ENCODE measurements around the gene GABRE.
"Not testable (repeated sequence)": the region's sequence is repeated elsewhere in the genome, so short reads cannot be mapped to it uniquely, and the experiment has no call there.

GABRE gene

DNA sequence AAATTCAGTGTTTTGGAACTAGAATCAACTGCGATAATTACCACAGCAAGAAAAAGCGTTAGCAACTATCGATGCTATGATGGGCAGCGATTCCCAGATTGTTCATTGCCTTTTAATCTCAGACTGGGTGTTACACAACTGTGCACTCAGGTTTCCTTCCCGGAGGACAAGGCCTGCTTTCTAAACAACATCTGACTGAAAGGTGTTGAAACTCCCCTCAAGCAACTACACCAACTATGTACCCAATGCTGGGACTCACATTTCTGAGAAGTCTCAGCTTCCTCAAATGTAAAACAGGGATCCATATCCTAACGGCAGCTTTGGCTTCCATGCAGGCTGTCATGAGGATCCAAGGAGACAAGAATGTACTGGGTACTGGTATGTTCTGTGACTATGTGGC lies 8.2 kb downstream of the GABRE start:
- no peak for DNase-seq (ENCODE audit: low read depth in 2 of 2)

- no peak for DNase-seq (ENCODE audit: low read depth in 2 of 2)
Measured at GRCh38 chrX:151962034-151962433, 12.4 kb downstream of the GABRE start.

- DNase-seq (ENCODE audit: low read depth in 2 of 2): no peak
Measured at GRCh38 chrX:151958101-151958500, 16.4 kb downstream of the GABRE start.

- DNase-seq (ENCODE audit: low read depth in 2 of 2): no peak
Measured at GRCh38 chrX:151954730-151955129, 19.7 kb downstream of the GABRE start.

GRCh38 chrX:151938172-151938571 lies 36.3 kb downstream of the GABRE start:
- DNase-seq (ENCODE audit: low read depth in 2 of 2): no peak

- no peak for DNase-seq (ENCODE audit: low read depth in 2 of 2)
Measured at GRCh38 chrX:151935358-151935757, 39.1 kb downstream of the GABRE start.

DNA sequence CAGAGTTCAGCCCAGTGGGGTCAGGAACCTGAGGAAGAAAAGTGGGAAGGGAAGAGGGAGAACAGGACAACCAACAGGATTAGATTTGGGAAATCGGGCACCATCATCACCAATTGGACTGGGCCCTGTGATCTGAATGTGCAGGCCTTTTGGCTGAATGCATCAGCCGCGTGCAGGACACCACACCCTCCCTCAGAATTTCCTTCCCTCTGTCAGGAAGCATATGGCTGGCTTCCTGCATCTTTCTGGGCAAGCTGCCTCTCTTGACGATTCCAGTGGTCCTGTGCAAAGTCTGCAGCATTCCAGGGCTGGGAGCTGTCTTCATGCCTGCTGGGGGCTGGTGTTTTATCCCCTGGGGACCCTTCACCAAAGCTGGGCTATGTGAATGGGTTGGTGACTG lies 45.4 kb downstream of the GABRE start:
- DNase-seq (ENCODE audit: low read depth in 2 of 2): no peak

DNA sequence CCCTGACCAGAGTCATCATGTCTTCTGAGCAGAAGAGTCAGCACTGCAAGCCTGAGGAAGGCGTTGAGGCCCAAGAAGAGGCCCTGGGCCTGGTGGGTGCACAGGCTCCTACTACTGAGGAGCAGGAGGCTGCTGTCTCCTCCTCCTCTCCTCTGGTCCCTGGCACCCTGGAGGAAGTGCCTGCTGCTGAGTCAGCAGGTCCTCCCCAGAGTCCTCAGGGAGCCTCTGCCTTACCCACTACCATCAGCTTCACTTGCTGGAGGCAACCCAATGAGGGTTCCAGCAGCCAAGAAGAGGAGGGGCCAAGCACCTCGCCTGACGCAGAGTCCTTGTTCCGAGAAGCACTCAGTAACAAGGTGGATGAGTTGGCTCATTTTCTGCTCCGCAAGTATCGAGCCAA lies 50.8 kb downstream of the GABRE start:
- no peak for DNase-seq (ENCODE audit: low read depth in 2 of 2)

DNA sequence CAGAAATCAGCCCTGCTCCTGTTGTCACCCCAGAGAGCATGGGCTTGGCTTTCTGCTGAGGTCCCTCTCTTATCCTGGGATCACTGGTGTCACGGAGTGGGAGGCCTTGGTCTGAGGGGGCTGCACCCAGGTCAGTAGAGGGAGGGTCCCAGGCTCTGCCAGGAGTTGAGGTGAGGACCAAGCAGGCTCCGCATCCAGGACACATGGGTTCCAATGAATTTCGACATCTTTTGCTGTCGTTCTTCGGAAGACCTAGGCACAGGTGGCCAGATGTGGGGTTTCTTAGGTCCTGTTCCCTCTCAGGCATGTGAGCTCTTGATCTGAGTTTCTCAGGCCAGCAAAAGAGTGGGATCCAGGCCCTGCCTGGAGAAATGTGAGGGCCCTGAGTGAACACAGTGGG lies 51.8 kb downstream of the GABRE start:
- no peak for DNase-seq (ENCODE audit: low read depth in 2 of 2)

DNA sequence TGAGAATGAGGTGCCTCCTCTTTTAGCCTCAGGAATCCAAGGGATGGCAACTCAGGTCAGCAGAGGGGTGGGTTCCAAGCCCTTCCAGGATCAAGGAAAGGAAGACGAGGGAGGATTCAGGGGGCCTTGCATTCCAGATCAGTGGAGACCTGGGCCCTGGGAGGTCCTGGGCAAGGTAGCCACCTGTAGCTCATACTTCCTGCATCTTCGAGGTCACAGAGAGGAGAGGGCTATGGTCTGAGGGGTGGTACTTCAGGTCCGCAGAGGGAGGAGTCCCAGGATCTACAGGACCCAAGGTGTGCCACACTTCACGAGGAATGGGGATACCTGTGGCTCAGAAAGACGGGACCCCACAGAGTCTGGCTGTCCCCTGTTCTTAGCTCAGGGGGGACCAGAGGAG lies 52.6 kb downstream of the GABRE start:
- no peak for DNase-seq (ENCODE audit: low read depth in 2 of 2)

DNA sequence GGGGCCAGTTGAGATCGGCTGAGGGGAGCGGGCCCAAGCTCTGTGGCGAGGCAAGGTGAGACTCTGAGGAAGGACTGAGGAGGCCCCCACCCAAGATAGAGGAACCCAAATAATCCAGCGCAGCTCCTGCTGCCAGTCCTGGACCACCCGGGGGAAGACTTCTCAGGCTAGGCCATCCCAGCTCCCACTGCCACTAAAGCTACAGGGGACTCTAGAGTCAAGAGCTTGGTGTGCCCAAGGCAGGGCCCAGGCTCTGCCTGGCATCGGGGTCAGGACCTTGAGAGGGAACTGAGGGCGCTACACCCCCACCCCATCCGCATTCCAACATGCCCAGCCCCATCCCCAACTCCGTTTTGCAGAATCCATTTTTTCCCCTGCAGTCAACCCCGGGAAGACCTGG lies 53.2 kb downstream of the GABRE start:
- DNase-seq (ENCODE audit: low read depth in 2 of 2): no peak

DNA sequence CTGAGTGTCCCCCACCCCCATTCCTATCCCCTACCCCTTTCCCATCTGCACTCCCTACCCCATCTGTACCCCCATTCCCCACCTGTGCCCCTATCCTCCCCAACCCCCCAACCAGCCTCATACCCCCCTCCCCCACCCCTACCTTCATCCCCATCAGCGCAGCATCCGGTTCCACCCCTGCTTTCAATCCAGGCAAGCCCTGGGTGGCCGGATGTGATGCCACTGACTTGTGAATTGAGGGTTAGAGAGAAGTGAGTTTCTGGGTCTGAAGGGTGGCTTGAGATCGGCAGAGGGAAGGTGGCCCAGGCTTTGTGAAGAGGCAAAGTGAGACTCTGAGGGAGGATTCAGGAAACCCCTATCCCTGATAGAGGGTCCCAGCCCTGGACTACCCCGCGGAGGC lies 53.9 kb downstream of the GABRE start:
- no peak for DNase-seq (ENCODE audit: low read depth in 2 of 2)

- no peak for DNase-seq (ENCODE audit: low read depth in 2 of 2)
Measured at GRCh38 chrX:151920101-151920500, 54.4 kb downstream of the GABRE start.

DNA sequence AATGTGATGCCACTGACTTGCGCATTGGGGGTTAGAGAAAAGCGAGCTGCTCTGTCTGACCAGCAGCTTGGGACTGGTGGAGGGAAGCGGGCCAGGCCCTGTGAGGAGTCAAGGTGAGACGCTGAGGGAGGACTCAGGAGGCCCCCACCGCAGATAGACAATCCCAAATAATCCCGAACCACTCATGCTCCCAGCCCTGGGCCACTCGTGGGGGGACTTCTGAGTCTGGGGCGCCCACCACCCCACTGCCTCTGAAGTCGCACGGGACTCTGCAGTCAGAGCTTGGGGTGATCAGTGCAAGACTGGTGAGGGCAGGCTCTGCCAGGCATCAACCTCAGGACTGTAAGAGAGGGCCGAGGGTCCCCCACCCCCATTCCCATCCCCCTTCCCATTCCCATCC lies 54.9 kb downstream of the GABRE start:
- no peak for DNase-seq (ENCODE audit: low read depth in 2 of 2)

DNA sequence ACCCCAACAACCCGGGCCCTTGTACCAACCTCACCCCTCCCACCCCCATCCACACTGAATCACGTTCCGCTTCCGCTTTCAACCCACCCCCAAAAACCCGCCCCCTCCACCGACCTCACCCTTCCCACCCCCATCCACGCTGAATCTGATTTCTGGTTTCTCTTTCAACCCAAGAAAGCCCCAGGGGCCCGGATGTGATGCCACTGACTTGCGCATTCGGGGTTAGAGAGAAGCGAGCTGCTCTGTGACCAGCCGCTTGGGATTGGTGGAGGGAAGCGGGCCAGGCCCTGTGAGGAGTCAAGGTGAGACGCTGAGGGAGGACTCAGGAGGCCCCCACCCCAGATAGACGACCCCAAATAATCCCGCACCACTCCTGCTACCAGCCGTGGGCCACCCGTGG lies 55.7 kb downstream of the GABRE start:
- DNase-seq (ENCODE audit: low read depth in 2 of 2): not testable (repeated sequence)

GRCh38 chrX:151912780-151913179 lies 61.7 kb downstream of the GABRE start, which contains the start of gene MAGEA4:
MAGEA4 (plus strand) TSS chrX:151912889; CDS start chrX:151923665, 10,776 bp downstream.
- no peak for DNase-seq (ENCODE audit: low read depth in 2 of 2)

GRCh38 chrX:151912221-151912620 lies 62.3 kb downstream of the GABRE start:
- no peak for DNase-seq (ENCODE audit: low read depth in 2 of 2)

- no peak for DNase-seq (ENCODE audit: low read depth in 2 of 2)
Measured at GRCh38 chrX:151904989-151905388, 69.5 kb downstream of the GABRE start.

Measured in activated CD4-positive, alpha-beta T cell treated with anti-CD3 and anti-CD28 coated beads for 24 hours (primary cell).